Measurements from ENCODE around the gene SBF2. TPM values are rescaled to one million over a fixed set of nuclear protein-coding genes. Genes with fewer than 3 reads are reported as not detected.

The SBF2 gene
- total and polyA plus RNA-seq, 10 donors: 3.6 to 70.9 (median 57.1) TPM

GRCh38 chr11:9834291-9834690 is 459.7 kb downstream of the SBF2 start:
- Histone ChIP-seq H3K9me3 (no peaks in the 10 kb centered on the region), H3K36me3 (peaks cover 0 to 29% (median 4%) of the 10 kb centered on the region in 6 donors), H3K27me3 (replicated peaks in 1 of 7) (no peaks in the 10 kb centered on the region), H3K4me3 (no peak overlapping the region), H3K27ac (no peak overlapping the region), H3K4me1 (no peaks in the 10 kb centered on the region)
- no peak for DNase-seq
- intact Hi-C loops (cut with DNase I; ENCODE audit: low total_unique reads): no loop called here
- TF ChIP-seq, protein P1, sequence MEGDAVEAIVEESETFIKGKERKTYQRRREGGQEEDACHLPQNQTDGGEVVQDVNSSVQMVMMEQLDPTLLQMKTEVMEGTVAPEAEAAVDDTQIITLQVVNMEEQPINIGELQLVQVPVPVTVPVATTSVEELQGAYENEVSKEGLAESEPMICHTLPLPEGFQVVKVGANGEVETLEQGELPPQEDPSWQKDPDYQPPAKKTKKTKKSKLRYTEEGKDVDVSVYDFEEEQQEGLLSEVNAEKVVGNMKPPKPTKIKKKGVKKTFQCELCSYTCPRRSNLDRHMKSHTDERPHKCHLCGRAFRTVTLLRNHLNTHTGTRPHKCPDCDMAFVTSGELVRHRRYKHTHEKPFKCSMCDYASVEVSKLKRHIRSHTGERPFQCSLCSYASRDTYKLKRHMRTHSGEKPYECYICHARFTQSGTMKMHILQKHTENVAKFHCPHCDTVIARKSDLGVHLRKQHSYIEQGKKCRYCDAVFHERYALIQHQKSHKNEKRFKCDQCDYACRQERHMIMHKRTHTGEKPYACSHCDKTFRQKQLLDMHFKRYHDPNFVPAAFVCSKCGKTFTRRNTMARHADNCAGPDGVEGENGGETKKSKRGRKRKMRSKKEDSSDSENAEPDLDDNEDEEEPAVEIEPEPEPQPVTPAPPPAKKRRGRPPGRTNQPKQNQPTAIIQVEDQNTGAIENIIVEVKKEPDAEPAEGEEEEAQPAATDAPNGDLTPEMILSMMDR (IDR thresholded peaks at IDR 0.05 in 8 of 11, conservative IDR thresholded peaks at IDR 0.05 in 3 of 11): no peak
- TF ChIP-seq POLR2AphosphoS5 (IDR thresholded peaks at IDR 0.05) (no peak), POLR2A (IDR thresholded peaks at IDR 0.05) (no peak)
- 84 to 96% (median 88%) methylated on average over 3 of the region's 3 CpGs for WGBS, 5 donors

DNA sequence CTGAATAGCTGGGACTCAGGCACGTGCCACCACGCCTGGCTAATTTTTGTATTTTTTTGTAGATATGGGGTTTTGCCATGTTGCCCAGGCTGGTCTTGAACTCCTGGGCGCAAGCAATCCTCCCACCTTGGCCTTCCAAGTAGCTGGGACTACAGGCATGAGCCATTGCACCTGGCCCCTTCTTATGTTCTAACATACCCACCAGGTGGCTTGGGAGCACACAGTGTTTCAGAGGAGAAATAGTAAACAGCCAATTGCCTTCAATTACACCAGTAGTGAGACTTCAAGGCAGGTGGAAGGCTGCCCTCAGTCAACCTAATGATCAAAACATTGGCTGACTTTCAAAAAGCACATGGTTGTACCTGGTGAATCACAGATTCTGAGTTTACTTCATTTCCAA is 462.9 kb downstream of the SBF2 start:
- H3K36me3 ChIP-seq: peaks cover 0 to 32% (median 2%) of the 10 kb centered on the region in 6 donors
- H3K4me3 ChIP-seq: no peak overlapping the region
- no peak overlapping the region for H3K27ac ChIP-seq
- TF ChIP-seq POLR2AphosphoS5 (IDR thresholded peaks at IDR 0.05): no peak
- no peak for TF ChIP-seq POLR2A (IDR thresholded peaks at IDR 0.05)
- TF ChIP-seq, protein P1 (IDR thresholded peaks at IDR 0.05 in 8 of 11, conservative IDR thresholded peaks at IDR 0.05 in 3 of 11): no peak
- DNase-seq: no peak
- no peaks in the 10 kb centered on the region for H3K27me3 ChIP-seq (replicated peaks in 1 of 7)
- H3K4me1 ChIP-seq: no peaks in the 10 kb centered on the region
- WGBS, 5 donors: 90 to 96% (median 95%) methylated on average over 3 of the region's 3 CpGs
- intact Hi-C loops (cut with DNase I; ENCODE audit: low total_unique reads): no loop called here
- no peaks in the 10 kb centered on the region for H3K9me3 ChIP-seq

- TF ChIP-seq, protein P1 (IDR thresholded peaks at IDR 0.05 in 8 of 11, conservative IDR thresholded peaks at IDR 0.05 in 3 of 11): no peak
- no peak for TF ChIP-seq POLR2AphosphoS5 (IDR thresholded peaks at IDR 0.05)
- TF ChIP-seq POLR2A (IDR thresholded peaks at IDR 0.05): no peak
- Histone ChIP-seq H3K9me3 (no peaks in the 10 kb centered on the region), H3K27me3 (replicated peaks in 1 of 7) (no peaks in the 10 kb centered on the region), H3K27ac (no peak overlapping the region), H3K4me1 (no peaks in the 10 kb centered on the region), H3K36me3 (peaks cover 0 to 32% (median 2%) of the 10 kb centered on the region in 6 donors), H3K4me3 (no peak overlapping the region)
- intact Hi-C loops (cut with DNase I; ENCODE audit: low total_unique reads): no loop called here
- WGBS, 5 donors: 72 to 93% (median 77%) methylated on average over 1 of the region's 1 CpG
- DNase-seq: no peak
These were observed 466.3 kb downstream of the SBF2 start for GRCh38 chr11:9827708-9828107.

DNA sequence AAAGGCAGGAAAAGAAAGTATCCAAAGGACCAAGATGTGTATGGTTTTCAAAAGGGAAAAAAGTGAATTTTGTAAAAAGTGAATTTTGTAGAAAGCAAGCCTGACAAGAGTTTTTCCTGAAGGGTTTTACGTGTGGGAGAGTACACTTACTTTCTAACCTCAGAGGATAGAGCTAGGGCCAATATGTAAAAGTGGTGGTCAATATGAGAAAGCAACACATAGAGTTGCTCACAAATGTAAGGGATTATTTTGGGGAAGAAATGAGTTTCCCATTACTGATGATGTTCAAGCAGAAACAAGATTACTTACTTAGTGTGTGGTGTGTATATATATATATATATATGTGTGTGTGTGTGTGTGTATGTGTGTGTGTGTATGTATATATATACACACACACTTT is 467.6 kb downstream of the SBF2 start:
- TF ChIP-seq, protein P1 (IDR thresholded peaks at IDR 0.05 in 8 of 11, conservative IDR thresholded peaks at IDR 0.05 in 3 of 11): no peak
- TF ChIP-seq POLR2AphosphoS5 (IDR thresholded peaks at IDR 0.05) (no peak), POLR2A (IDR thresholded peaks at IDR 0.05) (no peak)
- no peak overlapping the region for H3K4me3 ChIP-seq
- H3K27ac ChIP-seq: no peak overlapping the region
- H3K9me3 ChIP-seq: no peaks in the 10 kb centered on the region
- no peak for DNase-seq
- H3K27me3 ChIP-seq (replicated peaks in 1 of 7): no peaks in the 10 kb centered on the region
- intact Hi-C loops (cut with DNase I; ENCODE audit: low total_unique reads): no loop called here
- H3K36me3 ChIP-seq: peaks cover 0 to 21% (median 0%) of the 10 kb centered on the region in 6 donors
- H3K4me1 ChIP-seq: no peaks in the 10 kb centered on the region
- WGBS, 5 donors: 73 to 86% (median 78%) methylated on average over 1 of the region's 1 CpG

All from spleen (tissue), 11 donors.